KOPT-K1 (cell line): ENCODE data around the gene ITPR2.
"Not testable (repeated sequence)": the region's sequence is repeated elsewhere in the genome, so short reads cannot be mapped to it uniquely, and the experiment has no call there.

Source experiments
- H3K27ac ChIP-seq: fragments of 200-600 bp; sonication (generic); 2 replicates; pipeline ENCODE4 v1.5.1; 2016; ENCODE audit warnings: antibody characterized with exemption, mild to moderate bottlenecking, low read depth, low read length; ENCODE audit not compliant: poor library complexity, severe bottlenecking
- H3K36me3 ChIP-seq: fragments of 200-600 bp; sonication (generic); 2 replicates; pipeline ENCODE4 v1.5.1; 2017; ENCODE audit warnings: antibody characterized with exemption, mild to moderate bottlenecking, low read length, moderate library complexity; ENCODE audit not compliant: insufficient read depth
- H3K9me3 ChIP-seq: fragments of 200-600 bp; sonication (generic); 2 replicates; pipeline ENCODE4 v1.5.1; 2017; ENCODE audit warnings: antibody characterized with exemption, low read length, mild to moderate bottlenecking; ENCODE audit not compliant: insufficient read depth, poor library complexity, severe bottlenecking

The ITPR2 gene

DNA sequence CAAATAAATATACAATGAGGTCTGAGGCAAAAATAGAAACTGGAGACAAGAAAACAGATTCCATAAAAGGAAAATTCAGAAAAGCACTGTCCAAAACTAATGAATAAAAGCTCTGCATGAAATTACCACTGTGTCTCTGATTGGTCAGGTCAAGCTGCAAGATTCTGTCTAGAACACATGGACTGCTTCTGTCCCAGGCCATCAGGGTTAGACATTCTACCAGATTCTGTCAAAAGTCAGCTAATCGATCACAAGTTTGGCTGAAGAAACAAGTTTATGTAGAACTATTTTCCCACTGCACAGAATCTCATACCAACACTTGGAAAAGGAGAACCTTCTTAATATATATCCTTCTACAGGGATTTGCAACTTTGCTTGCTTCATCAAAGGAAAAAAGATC is 223.0 kb downstream of the ITPR2 start:
- H3K36me3 ChIP-seq: no peaks in the 10 kb centered on the region
- no peak overlapping the region for H3K27ac ChIP-seq
- H3K9me3 ChIP-seq: no peaks in the 10 kb centered on the region

DNA sequence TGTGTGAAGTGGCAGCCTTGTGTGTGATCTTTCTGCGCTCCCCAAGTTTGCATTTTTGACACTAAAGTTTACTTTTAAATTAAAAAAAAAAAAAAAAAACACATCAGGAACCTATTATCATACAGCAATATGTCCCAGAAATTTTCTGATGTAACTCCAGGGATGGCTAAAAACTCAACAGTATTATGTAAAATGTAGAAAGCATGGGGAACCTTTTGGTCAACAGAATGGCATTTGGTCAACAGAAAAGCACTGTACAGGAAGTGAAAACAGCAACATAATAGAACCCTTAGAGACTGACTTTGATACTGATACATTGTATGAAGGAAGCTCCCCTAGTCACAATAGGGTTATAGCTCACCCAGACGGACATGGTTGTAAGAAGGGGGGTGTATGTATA is 224.3 kb downstream of the ITPR2 start:
- Histone ChIP-seq H3K9me3 (no peaks in the 10 kb centered on the region), H3K36me3 (no peaks in the 10 kb centered on the region), H3K27ac (no peak overlapping the region)

DNA sequence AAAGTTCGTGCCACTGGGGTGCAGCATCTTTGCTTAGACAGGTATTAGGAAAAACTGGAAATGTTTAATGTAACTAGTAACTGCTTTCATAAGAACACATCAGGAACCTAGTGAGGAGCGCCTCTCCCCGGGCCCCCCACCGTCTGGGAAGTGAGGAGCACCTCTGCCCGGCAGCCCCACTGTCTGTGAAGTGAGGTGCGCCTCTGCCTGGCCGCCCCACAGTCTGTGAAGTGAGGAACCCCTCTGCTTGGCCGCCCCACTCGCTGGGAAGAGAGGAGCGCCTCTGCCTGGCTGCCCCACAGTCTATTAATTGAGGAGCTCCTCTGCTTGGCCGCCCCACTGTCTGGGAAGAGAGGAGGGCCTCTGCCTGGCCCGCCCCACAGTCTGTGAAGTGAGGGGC is 224.7 kb downstream of the ITPR2 start:
- H3K27ac ChIP-seq: no peak overlapping the region
- no peaks in the 10 kb centered on the region for H3K36me3 ChIP-seq

DNA sequence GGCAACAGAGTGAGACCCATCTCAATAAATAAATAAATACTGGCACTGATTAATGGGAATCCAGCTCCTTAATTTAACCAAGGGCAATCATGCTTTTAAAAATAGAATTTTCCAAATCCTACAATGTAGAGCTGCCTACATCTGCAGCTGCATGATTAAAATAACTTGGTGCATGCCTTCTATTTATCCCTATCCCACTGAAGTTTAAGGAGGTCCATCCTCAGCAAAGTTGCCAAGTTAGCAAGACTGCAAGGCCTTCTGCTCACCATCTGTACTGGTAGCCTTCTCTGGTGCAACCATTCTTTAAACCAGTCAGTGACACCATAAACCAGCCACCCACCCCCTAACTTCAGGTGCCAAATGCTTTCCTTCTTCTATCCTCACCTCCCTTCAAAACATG is 226.1 kb downstream of the ITPR2 start:
- Histone ChIP-seq H3K9me3 (no peaks in the 10 kb centered on the region), H3K27ac (no peak overlapping the region)

More for the DNA sequence above, 224.7 kb downstream of the ITPR2 start:
- H3K9me3 ChIP-seq: no peaks in the 10 kb centered on the region

DNA sequence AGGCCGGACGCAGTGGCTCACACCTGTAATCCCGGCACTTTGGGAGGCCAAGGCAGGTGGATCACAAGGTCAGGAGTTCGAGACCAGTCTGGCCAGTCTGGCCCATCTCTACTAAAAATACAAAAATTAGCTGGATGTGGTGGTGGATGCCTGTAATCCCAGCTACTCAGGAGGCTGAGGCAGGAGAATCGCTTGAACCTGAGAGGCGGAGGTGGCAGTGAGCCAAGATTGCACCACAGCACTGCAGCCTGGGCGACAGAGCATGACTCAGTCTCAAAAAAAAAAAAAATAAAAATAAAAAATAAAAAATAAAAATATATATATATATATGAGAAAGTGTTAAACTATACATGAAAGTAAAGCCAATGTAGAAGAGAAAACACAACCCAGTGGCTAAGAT is 228.2 kb downstream of the ITPR2 start:
- not testable (repeated sequence) for H3K27ac ChIP-seq, H3K9me3 ChIP-seq, H3K36me3 ChIP-seq

More for the DNA sequence above, 226.1 kb downstream of the ITPR2 start:
- H3K36me3 ChIP-seq: 0 out of 2 replicates have a peak, but pooled peaks cover 2% of the 10 kb centered on the region

DNA sequence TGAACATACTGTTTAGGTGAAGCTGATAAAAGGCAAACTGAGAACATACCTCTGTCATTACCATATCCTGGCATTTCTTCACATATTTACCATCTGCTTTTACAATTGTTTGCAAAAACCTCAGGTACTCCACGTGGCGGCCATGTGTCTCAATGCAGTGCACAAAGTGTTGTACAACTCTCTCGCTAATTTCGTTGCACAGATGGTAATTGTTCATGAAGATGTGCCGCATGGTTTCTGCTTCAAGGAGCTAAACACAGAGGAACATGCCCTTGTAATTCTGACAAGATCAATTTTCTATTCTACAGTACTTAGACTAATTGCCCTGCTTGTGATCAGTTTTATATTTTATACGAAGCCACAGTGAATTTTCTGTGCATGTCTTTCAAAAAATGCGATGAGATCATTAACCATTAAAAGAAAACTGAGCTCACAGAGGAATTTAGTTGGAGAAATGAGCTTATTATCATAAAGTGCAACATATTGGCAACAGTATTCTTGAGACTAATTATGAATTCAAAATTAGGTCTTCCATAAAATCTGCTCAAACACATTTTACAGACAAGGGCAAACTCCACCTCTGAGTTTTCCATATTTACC is 233.8 kb downstream of the ITPR2 start:
- no peak overlapping the region for H3K27ac ChIP-seq
- H3K9me3 ChIP-seq: no peaks in the 10 kb centered on the region
- H3K36me3 ChIP-seq: peaks cover 40% of the 10 kb centered on the region

DNA sequence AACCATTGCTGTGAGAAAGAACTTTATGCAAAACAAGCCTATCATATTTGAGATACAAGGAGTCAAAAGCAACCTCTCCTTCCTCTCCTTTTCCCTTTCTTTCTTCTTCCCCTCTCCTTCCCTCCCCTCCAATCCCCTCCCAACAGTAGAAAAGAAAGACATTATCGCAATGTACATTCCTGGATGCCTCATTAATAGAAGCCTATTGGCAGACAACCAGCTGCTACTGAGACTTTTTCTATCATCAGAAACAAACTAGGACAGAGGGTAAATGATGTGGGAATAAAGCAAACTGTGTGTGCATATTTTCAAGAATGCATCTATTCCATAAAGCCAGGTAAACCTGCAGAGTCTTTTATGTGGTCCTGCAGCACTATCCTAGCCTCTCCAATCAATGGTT is 237.2 kb downstream of the ITPR2 start:
- Histone ChIP-seq H3K27ac (no peak overlapping the region), H3K36me3 (peaks cover 34% of the 10 kb centered on the region), H3K9me3 (no peaks in the 10 kb centered on the region)

DNA sequence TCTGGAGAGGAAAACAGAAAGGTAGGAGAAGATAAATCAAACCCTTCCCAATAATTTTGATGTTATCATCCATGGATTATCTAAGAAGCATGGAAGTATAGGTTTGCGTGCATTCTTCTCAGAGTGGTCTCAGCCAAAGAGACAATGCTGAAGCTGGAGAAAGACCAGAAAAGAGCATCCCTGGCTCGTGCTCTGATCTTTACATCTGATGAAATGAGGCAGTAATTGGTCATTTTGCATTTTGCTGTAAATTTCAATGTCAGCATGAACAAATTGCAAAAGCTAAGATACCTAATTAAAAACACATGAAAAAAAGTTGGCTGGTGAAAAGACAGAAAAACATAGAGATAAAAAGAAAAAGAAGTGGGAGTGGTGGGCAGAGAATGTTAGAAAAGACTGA is 252.4 kb downstream of the ITPR2 start:
- no peak overlapping the region for H3K27ac ChIP-seq
- no peaks in the 10 kb centered on the region for H3K9me3 ChIP-seq
- H3K36me3 ChIP-seq: peaks cover 9% of the 10 kb centered on the region

DNA sequence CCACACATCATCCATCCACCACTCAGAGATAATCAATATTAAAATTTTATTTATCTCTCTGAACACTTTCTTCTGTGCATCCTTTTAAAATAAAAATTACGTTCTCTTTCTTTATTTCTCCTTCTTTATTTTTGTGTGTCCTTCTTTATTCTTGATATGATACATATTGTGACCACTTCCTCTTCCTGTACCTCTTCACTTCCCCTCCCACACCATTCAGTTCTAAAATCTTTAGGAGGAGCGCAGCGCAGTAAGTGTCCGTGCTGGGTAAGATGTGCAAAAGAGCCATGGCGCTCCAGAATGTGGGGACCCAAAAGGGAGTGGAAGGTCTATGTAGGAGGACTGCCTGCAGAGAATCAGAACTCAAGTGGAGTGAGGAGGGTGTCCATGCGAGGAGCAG is 256.7 kb downstream of the ITPR2 start:
- Histone ChIP-seq H3K36me3 (peaks cover 9% of the 10 kb centered on the region), H3K9me3 (no peaks in the 10 kb centered on the region), H3K27ac (no peak overlapping the region)

DNA sequence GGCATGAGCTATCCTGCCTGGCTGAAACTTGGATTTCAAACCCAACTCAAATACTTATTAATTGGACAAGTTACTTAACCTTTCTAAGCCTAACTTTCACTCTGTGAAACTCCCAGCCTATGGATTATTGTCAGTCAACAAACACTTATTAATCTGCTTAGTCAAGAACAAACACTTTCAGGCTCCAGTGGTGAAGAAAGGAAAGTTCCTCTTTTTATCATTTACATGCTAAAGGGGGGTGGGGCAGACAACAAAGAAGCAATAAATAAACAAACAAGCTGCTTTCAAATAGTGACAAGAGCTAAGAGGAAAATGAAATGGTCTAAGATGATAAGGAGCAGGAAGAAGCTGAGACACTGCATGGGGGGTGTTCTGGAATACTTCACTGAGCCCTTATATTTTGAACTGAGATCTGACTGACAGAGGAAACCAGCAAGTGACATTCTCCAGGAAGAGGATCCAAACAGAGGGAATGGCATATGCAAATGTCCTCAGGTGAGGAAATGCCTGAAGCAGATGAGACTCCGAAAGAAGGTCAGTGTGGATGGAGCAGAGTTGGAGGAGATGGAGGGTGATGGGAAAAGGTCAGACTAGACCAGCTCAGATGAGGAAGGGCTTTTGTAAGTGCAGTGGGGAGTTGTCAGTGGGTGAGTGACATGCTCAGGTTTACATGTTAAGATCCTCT is 259.6 kb downstream of the ITPR2 start:
- Histone ChIP-seq H3K27ac (no peak overlapping the region), H3K36me3 (peaks cover 5% of the 10 kb centered on the region), H3K9me3 (no peaks in the 10 kb centered on the region)

DNA sequence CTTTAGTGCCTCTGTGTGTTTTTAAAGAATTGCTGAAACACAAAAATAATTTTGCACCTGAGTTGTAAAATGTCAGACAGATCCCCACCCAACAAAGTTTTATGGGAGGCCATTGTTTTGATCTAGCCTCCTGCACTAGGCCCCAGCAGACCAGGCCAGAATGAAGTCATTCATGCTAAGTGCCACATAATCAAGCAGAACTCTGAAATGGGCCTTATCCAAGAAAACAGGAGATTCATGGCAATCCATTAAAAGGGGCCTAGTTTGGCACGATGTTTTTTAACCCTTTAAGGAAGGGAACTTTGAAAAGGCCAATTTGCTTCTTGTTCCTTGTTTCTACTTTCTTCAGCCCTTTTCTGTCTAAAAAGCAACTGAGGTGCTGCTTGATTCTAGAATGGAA is 260.9 kb downstream of the ITPR2 start:
- Histone ChIP-seq H3K36me3 (no peaks in the 10 kb centered on the region; the same call in 1 of the 2 replicates), H3K27ac (no peak overlapping the region), H3K9me3 (no peaks in the 10 kb centered on the region)

DNA sequence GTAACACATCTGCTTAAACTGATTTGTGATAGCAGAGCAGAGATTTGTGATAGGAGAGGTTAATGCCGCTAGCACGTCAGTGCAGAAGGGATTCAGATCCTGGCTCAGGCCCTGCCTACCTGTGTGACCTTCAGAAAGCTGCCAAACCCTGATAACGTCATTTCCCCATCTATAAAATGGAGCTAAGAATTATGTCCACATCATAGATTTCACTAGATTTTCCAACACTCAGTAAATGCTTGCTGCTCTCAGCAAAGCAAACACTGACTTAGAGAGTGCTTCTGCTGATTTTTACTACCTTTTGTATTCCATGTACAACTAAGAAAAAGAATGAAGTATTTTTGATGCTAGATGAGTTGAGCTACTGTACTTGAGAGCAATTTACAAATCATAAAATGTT is 261.4 kb downstream of the ITPR2 start:
- Histone ChIP-seq H3K9me3 (no peaks in the 10 kb centered on the region), H3K27ac (no peak overlapping the region), H3K36me3 (no peaks in the 10 kb centered on the region; the same call in 1 of the 2 replicates)

DNA sequence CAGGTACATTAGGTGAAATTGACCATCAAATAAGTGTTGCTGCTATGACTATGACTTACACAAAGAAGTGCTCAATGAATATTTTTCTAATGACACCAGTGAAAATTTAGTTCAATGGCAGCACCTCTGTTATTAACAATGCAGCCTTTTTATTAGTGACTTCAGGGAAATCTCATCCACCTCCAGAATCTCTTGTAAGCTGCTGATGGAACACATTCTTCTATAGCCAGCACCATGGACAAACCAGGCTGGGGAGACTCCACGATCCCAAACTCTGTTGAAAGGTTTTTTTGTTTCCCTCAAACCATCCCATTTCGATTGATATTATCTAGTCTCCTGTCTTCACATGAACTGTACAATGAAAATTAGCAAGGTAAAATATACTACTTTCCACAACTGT is 265.9 kb downstream of the ITPR2 start:
- no peaks in the 10 kb centered on the region for H3K9me3 ChIP-seq
- H3K36me3 ChIP-seq: no peaks in the 10 kb centered on the region
- H3K27ac ChIP-seq: no peak overlapping the region

DNA sequence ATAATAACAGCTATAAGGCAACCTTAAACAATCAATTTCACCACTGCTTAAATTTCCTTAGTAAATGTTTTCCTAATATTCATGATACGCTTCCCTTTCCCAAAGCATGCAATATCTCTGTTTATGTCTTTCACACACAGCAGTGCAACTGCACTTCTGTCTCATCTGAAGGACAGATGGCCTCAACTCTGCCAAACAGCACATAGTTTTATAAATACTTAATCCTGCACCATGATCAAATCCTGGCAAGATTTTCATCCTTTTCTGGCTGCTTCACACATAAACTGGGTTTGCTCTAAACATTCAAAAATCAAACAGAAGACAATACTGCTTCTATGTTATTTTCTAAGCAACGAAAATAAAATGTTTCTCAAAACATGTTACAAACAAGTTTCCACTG is 266.3 kb downstream of the ITPR2 start:
- no peaks in the 10 kb centered on the region for H3K36me3 ChIP-seq
- H3K9me3 ChIP-seq: no peaks in the 10 kb centered on the region
- no peak overlapping the region for H3K27ac ChIP-seq

DNA sequence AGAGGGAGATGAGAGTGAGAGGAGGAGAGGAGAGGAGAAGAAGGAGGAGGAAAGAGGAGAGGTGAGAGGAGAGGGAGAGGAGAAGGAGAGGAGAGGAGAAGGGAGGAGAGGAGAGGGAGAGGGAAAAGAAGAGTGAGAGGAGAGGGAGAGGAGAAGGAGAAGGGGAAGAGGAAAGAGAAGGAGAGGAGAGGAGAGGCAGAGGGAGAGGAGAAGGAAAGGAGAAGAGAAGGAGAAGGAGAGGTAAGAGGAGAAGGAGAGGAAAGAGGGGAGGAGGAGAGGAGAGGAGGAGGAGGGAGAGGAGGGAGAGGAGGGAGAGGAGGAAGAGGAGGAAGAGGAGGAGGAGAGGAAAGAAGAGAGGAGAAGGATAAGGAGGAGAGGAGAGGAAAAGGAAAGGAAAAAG is 266.8 kb downstream of the ITPR2 start:
- Histone ChIP-seq H3K36me3 (no peaks in the 10 kb centered on the region), H3K9me3 (no peaks in the 10 kb centered on the region), H3K27ac (no peak overlapping the region)

DNA sequence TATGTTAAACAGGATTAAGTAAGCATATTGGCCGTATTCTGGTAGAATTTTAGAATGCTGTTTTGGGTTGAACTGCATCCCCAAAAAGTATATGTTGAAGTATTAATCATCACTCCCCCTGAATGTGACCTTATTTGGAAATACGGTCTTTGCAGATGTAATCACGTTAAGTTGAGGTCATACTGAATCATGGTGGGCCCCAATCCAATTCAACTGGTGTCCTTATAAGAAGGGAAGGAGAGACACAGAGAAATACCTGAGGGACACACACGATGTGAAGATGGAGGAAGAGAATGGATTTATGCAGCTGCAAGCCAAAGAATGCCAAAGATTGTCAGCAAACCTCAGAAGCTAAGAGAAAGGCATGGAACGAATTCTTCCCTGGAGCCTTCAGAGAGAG is 268.6 kb downstream of the ITPR2 start:
- Histone ChIP-seq H3K36me3 (peaks cover 3% of the 10 kb centered on the region; the same call in 1 of the 2 replicates), H3K9me3 (no peaks in the 10 kb centered on the region), H3K27ac (no peak overlapping the region)
